Loucy (cell line): ENCODE results near the gene QPCT.

Experiments
- H2AFZ ChIP-seq: fragments of 200-600 bp; sonication (generic); 2 replicates; pipeline ENCODE4 v1.6.0; 2016; ENCODE audit warnings: antibody characterized with exemption, mild to moderate bottlenecking, low read length, moderate library complexity
- H3F3A ChIP-seq: fragments of 200-600 bp; 2 replicates; pipeline ENCODE4 v1.6.0; 2016; ENCODE audit warnings: antibody characterized with exemption, low read depth, mild to moderate bottlenecking
- H3K27me3 ChIP-seq: fragments of 200-600 bp; sonication (generic); 2 replicates; pipeline ENCODE4 v1.6.1; 2014; ENCODE audit warnings: low read length, mild to moderate bottlenecking; ENCODE audit not compliant: insufficient read depth, poor library complexity, severe bottlenecking
- H3K36me3 ChIP-seq: fragments of 200-600 bp; sonication (generic); 2 replicates; pipeline ENCODE4 v1.6.1; 2016; ENCODE audit warnings: low read length; ENCODE audit not compliant: insufficient read depth
- H3K4me1 ChIP-seq: fragments of 200-600 bp; sonication (generic); 2 replicates; pipeline ENCODE4 v1.5.1; 2014; ENCODE audit warnings: low read length, mild to moderate bottlenecking; ENCODE audit not compliant: insufficient read depth, poor library complexity, severe bottlenecking
- H3K4me2 ChIP-seq: fragments of 200-600 bp; sonication (generic); 2 replicates; pipeline ENCODE4 v1.6.0; 2014; ENCODE audit warnings: antibody characterized with exemption, low read length, low read depth, mild to moderate bottlenecking; ENCODE audit not compliant: poor library complexity, severe bottlenecking
- H3K4me3 ChIP-seq: fragments of 200-600 bp; sonication (generic); 2 replicates; pipeline ENCODE4 v1.5.1; 2014; ENCODE audit warnings: low read length, mild to moderate bottlenecking, mixed read lengths; ENCODE audit not compliant: poor library complexity, severe bottlenecking
- H3K79me2 ChIP-seq: fragments of 200-600 bp; sonication (generic); 2 replicates; pipeline ENCODE4 v1.6.1; 2014; ENCODE audit warnings: low read length; ENCODE audit not compliant: insufficient read depth
- H3K9ac ChIP-seq: fragments of 200-600 bp; sonication (generic); 2 replicates; pipeline ENCODE4 v1.6.0; 2014; ENCODE audit warnings: mild to moderate bottlenecking, low read depth, low read length, moderate library complexity; ENCODE audit not compliant: poor library complexity, severe bottlenecking
- H3K9me2 ChIP-seq: fragments of 200-600 bp; sonication (generic); replicated peaks from 2 replicates; pipeline ENCODE4 v1.6.1; 2016; ENCODE audit warnings: low read depth, low read length, mixed read lengths
- H3K9me3 ChIP-seq: fragments of 200-600 bp; sonication (generic); 2 replicates; pipeline ENCODE4 v1.6.1; 2014; ENCODE audit warnings: mild to moderate bottlenecking, antibody characterized with exemption, low read length, low read depth; ENCODE audit not compliant: insufficient read depth
- H4K20me1 ChIP-seq: fragments of 200-600 bp; sonication (generic); 2 replicates; pipeline ENCODE4 v1.6.0; 2014; ENCODE audit warnings: antibody characterized with exemption, low read length, mild to moderate bottlenecking; ENCODE audit not compliant: insufficient read depth, poor library complexity, severe bottlenecking
- CTCF ChIP-seq: fragments of 200-600 bp; sonication (generic); conservative IDR thresholded peaks from 2 replicates; pipeline ENCODE4 v1.5.1; 2014; ENCODE audit warnings: mild to moderate bottlenecking, antibody characterized with exemption, low read length
- EZH2phosphoT487 ChIP-seq: fragments of 200-600 bp; IDR thresholded peaks from 2 replicates; pipeline ENCODE4 v1.6.1; 2018; ENCODE audit warnings: antibody characterized with exemption, mild to moderate bottlenecking, moderate library complexity, borderline replicate concordance

Gene QPCT

GRCh38 chr2:37297632-37298031, 46.8 kb upstream of the QPCT start:
- TF ChIP-seq CTCF (no peak), EZH2phosphoT487 (no peak)
- no peaks in the 10 kb centered on the region for H3K27me3 ChIP-seq
- H3K79me2 ChIP-seq: peaks cover 82% of the 10 kb centered on the region
- H3F3A ChIP-seq: no peaks in the 10 kb centered on the region
- no peak overlapping the region for H3K9ac ChIP-seq
- no peak overlapping the region for H3K4me3 ChIP-seq
- 0 out of 2 replicates have a peak, but pooled peaks cover 7% of the 10 kb centered on the region for H3K36me3 ChIP-seq
- H3K4me1 ChIP-seq: no peaks in the 10 kb centered on the region
- no peak overlapping the region for H2AFZ ChIP-seq
- H4K20me1 ChIP-seq: peaks cover 28% of the 10 kb centered on the region
- H3K4me2 ChIP-seq: no peak overlapping the region
- no peaks in the 10 kb centered on the region; the same call in 1 of the 2 replicates for H3K9me3 ChIP-seq
- H3K9me2 ChIP-seq: no peaks in the 10 kb centered on the region

- Histone ChIP-seq H3K9me3 (no peaks in the 10 kb centered on the region; the same call in 1 of the 2 replicates), H4K20me1 (peaks cover 34% of the 10 kb centered on the region), H3K9ac (no peak overlapping the region), H2AFZ (no peak overlapping the region), H3K9me2 (no peaks in the 10 kb centered on the region), H3K79me2 (peaks cover 93% of the 10 kb centered on the region), H3K4me3 (no peak overlapping the region), H3F3A (no peaks in the 10 kb centered on the region), H3K27me3 (no peaks in the 10 kb centered on the region), H3K36me3 (no peaks in the 10 kb centered on the region), H3K4me1 (no peaks in the 10 kb centered on the region), H3K4me2 (no peak overlapping the region)
- TF ChIP-seq CTCF (no peak), EZH2phosphoT487 (no peak)
Observed at GRCh38 chr2:37300146-37300545, 44.3 kb upstream of the QPCT start.

- Histone ChIP-seq H4K20me1 (peaks cover 31% of the 10 kb centered on the region), H3K9ac (no peak overlapping the region), H3K4me1 (no peaks in the 10 kb centered on the region), H2AFZ (no peak overlapping the region), H3K27me3 (no peaks in the 10 kb centered on the region), H3F3A (no peaks in the 10 kb centered on the region), H3K4me3 (no peak overlapping the region), H3K9me2 (no peaks in the 10 kb centered on the region), H3K9me3 (no peaks in the 10 kb centered on the region; the same call in 1 of the 2 replicates), H3K4me2 (no peak overlapping the region), H3K79me2 (peaks cover 93% of the 10 kb centered on the region), H3K36me3 (no peaks in the 10 kb centered on the region)
- TF ChIP-seq EZH2phosphoT487: no peak
- no peak for TF ChIP-seq CTCF
Observed at GRCh38 chr2:37300578-37300977, 43.9 kb upstream of the QPCT start.
